Purkinje cell (primary cell): ENCODE measurements around the gene PLBD1. TPM values are rescaled to one million over a fixed set of nuclear protein-coding genes. Genes with fewer than 3 reads are reported as not detected.

Source experiments
- polyA plus RNA-seq: library from polyadenylated mRNA; unstranded; fragments of >200 nt; fragmentation: Nextera tagmentation; gene quantifications from 2 replicates; pipeline ENCODE4 v1.2.1, GENCODE V29; 2014

The PLBD1 gene
- 0.98 TPM in 1 of 2 replicates, not detected in the other for polyA plus RNA-seq

GRCh38 chr12:14567351-14568162, at the start of gene PLBD1:
Gene PLBD1 (minus strand): TSS chr12:14567883. CDS start chr12:14567696, 187 bp downstream.

Other genes with a start within 250 kb of the PLBD1 start
- 12.3 and 40.5 TPM in 2 replicates for gene ATF7IP, start 202.2 kb downstream of the PLBD1 start, polyA plus RNA-seq
- gene GUCY2C, start 128.7 kb upstream of the PLBD1 start, polyA plus RNA-seq, result not detected in 2 replicates
- 45.0 and 84.9 TPM in 2 replicates for gene WBP11, start 235.6 kb upstream of the PLBD1 start, polyA plus RNA-seq
- 2.0 and 9.4 TPM in 2 replicates for gene C12orf60, start 235.8 kb upstream of the PLBD1 start, polyA plus RNA-seq
- gene SMCO3, start 246.3 kb upstream of the PLBD1 start, polyA plus RNA-seq, result not detected in 2 replicates